ENCODE results near the gene SPINT1.

SPINT1 gene

GRCh38 chr15:40812721-40813425 lies 31.0 kb upstream of the SPINT1 start:
- peaks cover 10% of the 10 kb centered on the region for H3K36me3 ChIP-seq (ENCODE audit: control insufficient read depth, insufficient read depth, low read length)
- no peak for TF ChIP-seq CTCF (IDR thresholded peaks at IDR 0.05; ENCODE audit: insufficient read depth, low read length, poor library complexity, severe bottlenecking)

GRCh38 chr15:40815042-40815698 lies 28.7 kb upstream of the SPINT1 start:
- Histone ChIP-seq H3K36me3 (ENCODE audit: control insufficient read depth, insufficient read depth, low read length) (peaks cover 10% of the 10 kb centered on the region), H3K4me3 (replicated peaks; ENCODE audit: low read depth, low read length) (no peak overlapping the region), H3K27me3 (replicated peaks; ENCODE audit: control insufficient read depth, insufficient read depth, low read length) (no peaks in the 10 kb centered on the region)
- no peak for TF ChIP-seq CTCF (IDR thresholded peaks at IDR 0.05; ENCODE audit: insufficient read depth, low read length, poor library complexity, severe bottlenecking)
- DNase-seq (ENCODE audit: extremely low read depth, insufficient read length), result no peak

More at GRCh38 chr15:40812721-40813425, 31.0 kb upstream of the SPINT1 start:
- H3K4me3 ChIP-seq (replicated peaks; ENCODE audit: low read depth, low read length), result no peak overlapping the region
- H3K27me3 ChIP-seq (replicated peaks; ENCODE audit: control insufficient read depth, insufficient read depth, low read length), result no peaks in the 10 kb centered on the region
- no peak for DNase-seq (ENCODE audit: extremely low read depth, insufficient read length)

- Histone ChIP-seq H3K4me3 (replicated peaks; ENCODE audit: low read depth, low read length) (no peak overlapping the region), H3K36me3 (ENCODE audit: control insufficient read depth, insufficient read depth, low read length) (peaks cover 4% of the 10 kb centered on the region), H3K27me3 (replicated peaks; ENCODE audit: control insufficient read depth, insufficient read depth, low read length) (no peaks in the 10 kb centered on the region)
- no peak for DNase-seq (ENCODE audit: extremely low read depth, insufficient read length)
- TF ChIP-seq CTCF (IDR thresholded peaks at IDR 0.05; ENCODE audit: insufficient read depth, low read length, poor library complexity, severe bottlenecking), result no peak
Measured at GRCh38 chr15:40819048-40819447, 24.8 kb upstream of the SPINT1 start.

- Histone ChIP-seq H3K36me3 (ENCODE audit: control insufficient read depth, insufficient read depth, low read length) (no peaks in the 10 kb centered on the region), H3K4me3 (replicated peaks; ENCODE audit: low read depth, low read length) (no peak overlapping the region), H3K27me3 (replicated peaks; ENCODE audit: control insufficient read depth, insufficient read depth, low read length) (no peaks in the 10 kb centered on the region)
- no peak for DNase-seq (ENCODE audit: extremely low read depth, insufficient read length)
- no peak for TF ChIP-seq CTCF (IDR thresholded peaks at IDR 0.05; ENCODE audit: insufficient read depth, low read length, poor library complexity, severe bottlenecking)
Measured at GRCh38 chr15:40821195-40821594, 22.7 kb upstream of the SPINT1 start.

- Histone ChIP-seq H3K36me3 (ENCODE audit: control insufficient read depth, insufficient read depth, low read length) (no peaks in the 10 kb centered on the region), H3K4me3 (replicated peaks; ENCODE audit: low read depth, low read length) (no peak overlapping the region), H3K27me3 (replicated peaks; ENCODE audit: control insufficient read depth, insufficient read depth, low read length) (no peaks in the 10 kb centered on the region)
- no peak for TF ChIP-seq CTCF (IDR thresholded peaks at IDR 0.05; ENCODE audit: insufficient read depth, low read length, poor library complexity, severe bottlenecking)
- DNase-seq (ENCODE audit: extremely low read depth, insufficient read length), result no peak
Measured at GRCh38 chr15:40823572-40824343, 20.1 kb upstream of the SPINT1 start.
